SH-SY5Y (cell line): ENCODE data around the gene IRF2BPL.

ENCODE experiments used
- GATA2 ChIP-seq: IDR thresholded peaks from 2 replicates; pipeline ENCODE4 v1.6.1; 2011; ENCODE audit warnings: mild to moderate bottlenecking, low read depth, low read length
- GATA3 ChIP-seq: IDR thresholded peaks from 2 replicates; pipeline ENCODE4 v1.6.1; 2011; ENCODE audit warnings: low read depth, mild to moderate bottlenecking, low read length, moderate library complexity

The IRF2BPL gene

GRCh38 chr14:77003960-77004710 is 24.4 kb downstream of the IRF2BPL start:
- no peak for TF ChIP-seq GATA3
- no peak for TF ChIP-seq GATA2

- TF ChIP-seq GATA3 (no peak), GATA2 (no peak)
Measured at GRCh38 chr14:77002889-77003288, 25.6 kb downstream of the IRF2BPL start.

GRCh38 chr14:77002335-77002734 is 26.2 kb downstream of the IRF2BPL start:
- TF ChIP-seq GATA2: no peak
- no peak for TF ChIP-seq GATA3

GRCh38 chr14:77000340-77001270 is 27.9 kb downstream of the IRF2BPL start:
- TF ChIP-seq GATA3: no peak
- TF ChIP-seq GATA2: no peak

- TF ChIP-seq GATA3: no peak
Measured at GRCh38 chr14:76998910-76999309, 29.6 kb downstream of the IRF2BPL start.

GRCh38 chr14:76997257-76997970 is 31.1 kb downstream of the IRF2BPL start:
- TF ChIP-seq GATA3 (no peak), GATA2 (no peak)

GRCh38 chr14:76996563-76997146 is 31.9 kb downstream of the IRF2BPL start:
- TF ChIP-seq GATA2 (no peak), GATA3 (no peak)

- no peak for TF ChIP-seq GATA2
- no peak for TF ChIP-seq GATA3
Measured at GRCh38 chr14:76995279-76996035, 33.1 kb downstream of the IRF2BPL start.

GRCh38 chr14:76993752-76994151 is 34.8 kb downstream of the IRF2BPL start:
- TF ChIP-seq GATA3: no peak
- TF ChIP-seq GATA2: no peak

GRCh38 chr14:76990084-76990483 is 38.4 kb downstream of the IRF2BPL start:
- TF ChIP-seq GATA3 (no peak), GATA2 (no peak)

GRCh38 chr14:76987956-76988520 is 40.5 kb downstream of the IRF2BPL start:
- TF ChIP-seq GATA3: no peak
- TF ChIP-seq GATA2: no peak

GRCh38 chr14:76986231-76986565 is 42.3 kb downstream of the IRF2BPL start:
- TF ChIP-seq GATA3 (no peak), GATA2 (no peak)

GRCh38 chr14:76985540-76986230 is 42.8 kb downstream of the IRF2BPL start:
- TF ChIP-seq GATA2: no peak
- no peak for TF ChIP-seq GATA3
